Retinal pigment epithelial cell (primary cell): ENCODE measurements around the gene MSI2.

Source experiments
- DNase-seq: peaks from one replicate; pipeline ENCODE4 v3.0.0-alpha.2; 2010; ENCODE audit warnings: low read depth
- H3K4me3 ChIP-seq: 2 replicates; pipeline ENCODE4 v1.5.1; 2011; ENCODE audit warnings: mild to moderate bottlenecking, low read length, control low read depth, moderate library complexity
- TF ChIP-seq, protein P1 (sequence below): conservative IDR thresholded peaks from 2 replicates; pipeline ENCODE4 v1.5.1; 2011; ENCODE audit warnings: low read depth, low read length, control low read depth, inconsistent platforms

Gene MSI2

GRCh38 chr17:57418463-57419246, 162.3 kb downstream of the MSI2 start:
- no peak overlapping the region for H3K4me3 ChIP-seq
- TF ChIP-seq, protein P1, sequence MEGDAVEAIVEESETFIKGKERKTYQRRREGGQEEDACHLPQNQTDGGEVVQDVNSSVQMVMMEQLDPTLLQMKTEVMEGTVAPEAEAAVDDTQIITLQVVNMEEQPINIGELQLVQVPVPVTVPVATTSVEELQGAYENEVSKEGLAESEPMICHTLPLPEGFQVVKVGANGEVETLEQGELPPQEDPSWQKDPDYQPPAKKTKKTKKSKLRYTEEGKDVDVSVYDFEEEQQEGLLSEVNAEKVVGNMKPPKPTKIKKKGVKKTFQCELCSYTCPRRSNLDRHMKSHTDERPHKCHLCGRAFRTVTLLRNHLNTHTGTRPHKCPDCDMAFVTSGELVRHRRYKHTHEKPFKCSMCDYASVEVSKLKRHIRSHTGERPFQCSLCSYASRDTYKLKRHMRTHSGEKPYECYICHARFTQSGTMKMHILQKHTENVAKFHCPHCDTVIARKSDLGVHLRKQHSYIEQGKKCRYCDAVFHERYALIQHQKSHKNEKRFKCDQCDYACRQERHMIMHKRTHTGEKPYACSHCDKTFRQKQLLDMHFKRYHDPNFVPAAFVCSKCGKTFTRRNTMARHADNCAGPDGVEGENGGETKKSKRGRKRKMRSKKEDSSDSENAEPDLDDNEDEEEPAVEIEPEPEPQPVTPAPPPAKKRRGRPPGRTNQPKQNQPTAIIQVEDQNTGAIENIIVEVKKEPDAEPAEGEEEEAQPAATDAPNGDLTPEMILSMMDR, result no peak
- no peak for DNase-seq

GRCh38 chr17:57419940-57420550, 163.7 kb downstream of the MSI2 start:
- no peak overlapping the region for H3K4me3 ChIP-seq
- no peak for DNase-seq
- TF ChIP-seq, protein P1, result no peak

DNA sequence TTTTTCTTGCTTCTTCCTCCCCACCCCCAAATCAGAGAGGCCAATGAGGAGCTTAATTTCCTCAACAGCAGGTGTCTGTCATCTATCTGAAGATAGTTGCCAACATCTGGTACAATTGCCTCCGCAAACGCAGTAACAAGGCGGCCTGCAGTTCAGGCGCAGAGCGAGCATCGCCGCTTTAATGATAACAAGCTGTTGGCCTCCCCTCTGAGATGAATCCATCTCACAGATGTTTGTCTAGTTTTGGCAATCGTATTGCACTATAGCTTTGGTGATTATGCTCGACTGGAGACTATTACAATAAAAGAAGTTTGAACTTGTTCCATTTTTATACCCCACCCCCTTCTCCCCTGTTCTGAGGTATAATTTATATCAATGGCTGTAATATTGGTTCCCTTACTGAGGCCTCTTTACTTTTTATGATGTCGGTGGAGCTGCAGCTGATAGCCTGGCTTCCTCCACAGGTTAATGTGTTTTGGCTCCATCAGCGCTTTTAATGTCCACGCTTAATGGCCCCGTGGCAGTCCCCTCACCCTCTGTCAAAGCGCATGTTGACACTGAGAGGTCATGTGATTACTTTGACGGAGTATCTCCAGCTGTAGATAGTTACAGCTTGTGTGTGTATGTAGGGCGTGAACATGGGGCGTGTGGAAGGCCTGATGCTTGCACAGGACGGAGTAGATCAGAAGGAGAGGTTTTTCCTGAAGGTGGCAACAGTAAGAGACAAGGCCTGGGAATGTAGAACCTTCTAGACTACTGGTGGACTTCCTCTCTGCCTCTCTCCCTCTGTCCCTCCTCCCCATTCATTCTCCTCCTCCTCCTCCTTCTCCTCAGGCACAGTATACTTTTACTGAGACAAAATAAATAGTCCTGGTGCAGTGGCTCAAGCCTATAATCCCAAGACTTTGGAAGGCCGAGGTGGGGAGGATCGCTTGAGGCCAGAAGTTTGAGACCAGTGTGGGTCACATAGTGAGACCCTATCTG, 164.7 kb downstream of the MSI2 start:
- no peak for DNase-seq
- TF ChIP-seq, protein P1, result no peak
- no peak overlapping the region for H3K4me3 ChIP-seq

DNA sequence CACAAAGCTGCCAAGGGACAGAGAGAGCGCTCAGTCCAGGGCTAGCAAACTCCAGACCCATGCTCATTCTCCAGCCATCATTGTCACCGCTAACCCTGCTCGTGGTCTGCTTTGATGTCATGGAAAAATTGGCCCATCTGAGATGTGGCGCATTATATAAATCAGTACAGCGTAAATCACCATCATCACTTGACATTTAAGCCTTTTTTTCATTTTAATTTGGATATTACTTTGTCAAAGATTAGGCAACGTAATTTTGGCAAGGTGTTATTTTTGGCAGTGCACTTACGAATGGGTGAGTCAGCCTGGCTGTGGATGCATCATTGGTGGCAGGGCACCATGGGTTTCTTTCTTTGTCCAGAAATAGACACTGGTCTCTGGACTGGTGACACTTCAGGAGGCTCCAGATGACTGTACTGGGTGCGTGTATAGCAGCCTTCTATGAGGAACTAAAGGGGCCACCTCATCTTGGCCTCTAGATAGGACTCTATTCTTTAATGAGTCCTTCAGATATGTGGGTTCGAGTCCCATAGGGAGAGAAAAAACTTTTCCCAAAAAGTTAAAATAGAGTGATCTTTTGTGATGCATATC, 166.3 kb downstream of the MSI2 start:
- no peak for DNase-seq
- TF ChIP-seq, protein P1, result no peak
- no peak overlapping the region for H3K4me3 ChIP-seq

DNA sequence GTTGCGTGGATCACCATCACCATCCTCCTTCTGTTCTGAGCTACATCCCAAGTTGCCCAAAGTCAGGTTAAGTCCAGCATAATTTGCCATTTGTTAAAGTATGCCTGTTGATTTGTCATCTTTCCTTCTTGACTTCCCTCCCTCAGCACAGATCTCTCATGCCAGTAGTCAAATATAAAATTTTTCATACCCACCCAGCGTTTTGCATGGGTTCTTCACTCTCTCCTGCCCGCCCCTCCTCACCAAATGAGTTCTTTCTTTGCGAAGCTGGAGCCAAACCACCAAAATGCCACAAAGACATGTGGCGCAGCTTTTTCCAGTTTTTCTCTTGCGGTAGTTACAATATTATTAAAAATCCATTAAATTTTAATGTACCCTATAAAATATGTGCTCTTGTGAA, 167.2 kb downstream of the MSI2 start:
- TF ChIP-seq, protein P1, result no peak
- no peak for DNase-seq
- no peak overlapping the region for H3K4me3 ChIP-seq

DNA sequence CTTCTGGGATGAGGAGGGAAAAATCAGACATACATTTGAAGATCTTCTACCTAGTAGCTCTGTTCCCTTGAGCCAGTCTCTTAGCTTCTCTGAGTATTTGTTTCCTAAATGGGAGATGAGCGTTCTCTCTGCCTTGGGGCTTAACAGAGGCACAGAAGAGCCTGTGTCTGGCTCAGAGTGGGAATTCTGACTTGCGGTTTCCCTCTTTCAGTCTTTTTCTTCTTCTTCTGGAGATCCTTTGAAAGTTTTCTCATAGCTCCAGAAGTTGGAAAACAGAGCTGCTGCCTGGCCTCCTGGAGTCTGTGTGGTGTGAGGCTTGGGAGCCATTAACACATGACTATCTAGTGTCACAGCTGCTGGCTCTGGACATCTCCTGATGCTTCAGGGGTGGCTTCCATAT, 167.9 kb downstream of the MSI2 start:
- TF ChIP-seq, protein P1, result no peak
- H3K4me3 ChIP-seq, result no peak overlapping the region
- DNase-seq, result no peak
